Germinal center (tissue), 1 donor: ENCODE measurements around the gene DMRTA2.

Experiments
- DNase-seq: peaks from one replicate; pipeline ENCODE4 v3.0.0; 2012; ENCODE audit warnings: mixed read lengths, low spot score

The DMRTA2 gene

GRCh38 chr1:50424045-50424883 lies 1.0 kb upstream of the DMRTA2 start:
- no peak for DNase-seq

GRCh38 chr1:50423670-50424000 lies 392 bp upstream of the DMRTA2 start:
- DNase-seq: no peak

GRCh38 chr1:50422675-50422945 lies 633 bp downstream of the DMRTA2 start:
- no peak for DNase-seq

GRCh38 chr1:50421768-50422674 lies 1.2 kb downstream of the DMRTA2 start:
- no peak for DNase-seq

- DNase-seq: no peak
Measured at GRCh38 chr1:50421366-50421748, 1.9 kb downstream of the DMRTA2 start.

- no peak for DNase-seq
Measured at GRCh38 chr1:50420689-50421365, 2.4 kb downstream of the DMRTA2 start.

GRCh38 chr1:50419907-50420677 lies 3.2 kb downstream of the DMRTA2 start:
- no peak for DNase-seq

- no peak for DNase-seq
Measured at GRCh38 chr1:50419192-50419906, 3.9 kb downstream of the DMRTA2 start.

GRCh38 chr1:50418600-50419109 lies 4.6 kb downstream of the DMRTA2 start:
- no peak for DNase-seq

GRCh38 chr1:50417946-50418599 lies 5.2 kb downstream of the DMRTA2 start:
- DNase-seq: no peak

- DNase-seq: no peak
Measured at GRCh38 chr1:50417507-50417906, 5.7 kb downstream of the DMRTA2 start.

GRCh38 chr1:50416553-50417453 lies 6.4 kb downstream of the DMRTA2 start:
- DNase-seq: no peak

GRCh38 chr1:50416150-50416527 lies 7.1 kb downstream of the DMRTA2 start:
- no peak for DNase-seq

GRCh38 chr1:50415235-50416149 lies 7.8 kb downstream of the DMRTA2 start:
- DNase-seq: no peak

- DNase-seq: no peak
Measured at GRCh38 chr1:50414853-50415234, 8.4 kb downstream of the DMRTA2 start.

GRCh38 chr1:50412813-50413476 lies 10.3 kb downstream of the DMRTA2 start:
- DNase-seq: no peak

- DNase-seq: no peak
Measured at GRCh38 chr1:50405814-50406213, 17.4 kb downstream of the DMRTA2 start.

- no peak for DNase-seq
Measured at GRCh38 chr1:50393522-50394120, 29.6 kb downstream of the DMRTA2 start.
